Measurements from ENCODE around the gene AKAP6.

AKAP6 gene

DNA sequence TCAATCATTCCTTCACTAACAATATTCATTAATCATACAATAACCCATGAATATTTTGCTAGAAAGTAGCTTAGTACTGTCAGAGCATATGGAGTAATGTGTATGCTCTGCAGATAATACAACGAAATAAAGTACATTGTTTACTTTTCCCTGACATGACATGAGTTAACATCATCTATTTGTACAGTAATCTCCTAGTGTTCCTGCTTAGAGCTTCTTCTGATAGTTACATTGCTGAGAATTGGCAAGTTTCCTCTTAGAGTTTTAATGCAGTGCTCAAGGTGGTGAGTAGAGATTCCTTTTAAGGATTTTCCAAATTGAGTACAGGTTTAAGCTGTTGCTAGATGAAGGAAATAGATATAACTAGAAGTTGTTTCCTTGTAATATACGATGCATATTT, 445.1 kb downstream of the AKAP6 start:
- no peak for TF ChIP-seq EZH2 (IDR thresholded peaks at IDR 0.05; ENCODE audit: borderline replicate concordance, low read length)
- TF ChIP-seq, protein P1, sequence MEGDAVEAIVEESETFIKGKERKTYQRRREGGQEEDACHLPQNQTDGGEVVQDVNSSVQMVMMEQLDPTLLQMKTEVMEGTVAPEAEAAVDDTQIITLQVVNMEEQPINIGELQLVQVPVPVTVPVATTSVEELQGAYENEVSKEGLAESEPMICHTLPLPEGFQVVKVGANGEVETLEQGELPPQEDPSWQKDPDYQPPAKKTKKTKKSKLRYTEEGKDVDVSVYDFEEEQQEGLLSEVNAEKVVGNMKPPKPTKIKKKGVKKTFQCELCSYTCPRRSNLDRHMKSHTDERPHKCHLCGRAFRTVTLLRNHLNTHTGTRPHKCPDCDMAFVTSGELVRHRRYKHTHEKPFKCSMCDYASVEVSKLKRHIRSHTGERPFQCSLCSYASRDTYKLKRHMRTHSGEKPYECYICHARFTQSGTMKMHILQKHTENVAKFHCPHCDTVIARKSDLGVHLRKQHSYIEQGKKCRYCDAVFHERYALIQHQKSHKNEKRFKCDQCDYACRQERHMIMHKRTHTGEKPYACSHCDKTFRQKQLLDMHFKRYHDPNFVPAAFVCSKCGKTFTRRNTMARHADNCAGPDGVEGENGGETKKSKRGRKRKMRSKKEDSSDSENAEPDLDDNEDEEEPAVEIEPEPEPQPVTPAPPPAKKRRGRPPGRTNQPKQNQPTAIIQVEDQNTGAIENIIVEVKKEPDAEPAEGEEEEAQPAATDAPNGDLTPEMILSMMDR (IDR thresholded peaks at IDR 0.05; ENCODE audit: low read length) = no peak
- no peaks in the 10 kb centered on the region for H3F3A ChIP-seq (ENCODE audit: insufficient read depth, low read length)
- no peak overlapping the region for H3K27ac ChIP-seq (ENCODE audit: low read depth, low read length, poor library complexity, severe bottlenecking)
- no peaks in the 10 kb centered on the region for H4K20me1 ChIP-seq (ENCODE audit: insufficient read depth, low read length)
- no peak overlapping the region for H3K4me3 ChIP-seq (ENCODE audit: low read depth, low read length, poor library complexity, severe bottlenecking)
- H3K79me2 ChIP-seq (ENCODE audit: insufficient read depth, low read length) = no peaks in the 10 kb centered on the region
- no peaks in the 10 kb centered on the region for H3K9me2 ChIP-seq (ENCODE audit: low read depth, low read length)
- H3K4me2 ChIP-seq (ENCODE audit: low read length) = no peak overlapping the region
- no peaks in the 10 kb centered on the region for H3K9me3 ChIP-seq (ENCODE audit: low read length)
- no peaks in the 10 kb centered on the region for H3K36me3 ChIP-seq (ENCODE audit: insufficient read depth, low read length)
- H3K9ac ChIP-seq (ENCODE audit: low read length) = no peak overlapping the region
- no peak overlapping the region for H2AFZ ChIP-seq (ENCODE audit: low read length)
- H3K27me3 ChIP-seq (ENCODE audit: insufficient read depth, low read length) = no peaks in the 10 kb centered on the region
- H3K4me1 ChIP-seq (ENCODE audit: insufficient read depth, low read length, severe bottlenecking) = no peaks in the 10 kb centered on the region

DNA sequence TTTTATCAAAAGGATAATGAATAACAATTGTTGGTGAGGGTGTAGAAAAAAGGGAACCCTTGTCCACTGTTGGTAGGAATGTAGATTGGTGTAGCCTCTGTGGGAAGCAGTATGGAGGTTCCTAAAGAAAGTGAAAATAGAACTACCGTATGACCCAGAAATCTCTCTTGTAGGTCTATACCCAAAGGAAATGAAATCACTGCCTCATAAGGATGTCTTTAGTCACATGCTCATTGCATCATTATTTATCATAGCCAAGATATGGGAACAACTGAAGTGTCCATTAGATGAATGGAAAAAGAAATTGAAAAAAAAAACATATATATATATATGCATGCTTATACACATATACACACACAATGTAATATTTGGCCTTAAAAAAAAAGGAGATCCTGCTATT, 450.7 kb downstream of the AKAP6 start:
- no peaks in the 10 kb centered on the region for H3K9me3 ChIP-seq (ENCODE audit: low read length)
- H3K79me2 ChIP-seq (ENCODE audit: insufficient read depth, low read length) = no peaks in the 10 kb centered on the region
- no peaks in the 10 kb centered on the region for H3K4me1 ChIP-seq (ENCODE audit: insufficient read depth, low read length, severe bottlenecking)
- no peak overlapping the region for H3K27ac ChIP-seq (ENCODE audit: low read depth, low read length, poor library complexity, severe bottlenecking)
- no peaks in the 10 kb centered on the region for H3F3A ChIP-seq (ENCODE audit: insufficient read depth, low read length)
- no peak overlapping the region for H3K9ac ChIP-seq (ENCODE audit: low read length)
- TF ChIP-seq, protein P1 (IDR thresholded peaks at IDR 0.05; ENCODE audit: low read length) = no peak
- TF ChIP-seq EZH2 (IDR thresholded peaks at IDR 0.05; ENCODE audit: borderline replicate concordance, low read length) = no peak
- H4K20me1 ChIP-seq (ENCODE audit: insufficient read depth, low read length) = no peaks in the 10 kb centered on the region
- no peaks in the 10 kb centered on the region for H3K27me3 ChIP-seq (ENCODE audit: insufficient read depth, low read length)
- H3K36me3 ChIP-seq (ENCODE audit: insufficient read depth, low read length) = no peaks in the 10 kb centered on the region
- no peaks in the 10 kb centered on the region for H3K9me2 ChIP-seq (ENCODE audit: low read depth, low read length)
- H2AFZ ChIP-seq (ENCODE audit: low read length) = no peak overlapping the region
- H3K4me3 ChIP-seq (ENCODE audit: low read depth, low read length, poor library complexity, severe bottlenecking) = no peak overlapping the region
- no peak overlapping the region for H3K4me2 ChIP-seq (ENCODE audit: low read length)

GRCh38 chr14:32784405-32784804, 455.3 kb downstream of the AKAP6 start:
- H3K79me2 ChIP-seq (ENCODE audit: insufficient read depth, low read length) = no peaks in the 10 kb centered on the region
- no peak overlapping the region for H3K27ac ChIP-seq (ENCODE audit: low read depth, low read length, poor library complexity, severe bottlenecking)
- no peaks in the 10 kb centered on the region for H3K9me2 ChIP-seq (ENCODE audit: low read depth, low read length)
- H3K4me1 ChIP-seq (ENCODE audit: insufficient read depth, low read length, severe bottlenecking) = no peaks in the 10 kb centered on the region
- no peaks in the 10 kb centered on the region for H3K9me3 ChIP-seq (ENCODE audit: low read length)
- H3K4me3 ChIP-seq (ENCODE audit: low read depth, low read length, poor library complexity, severe bottlenecking) = no peak overlapping the region
- H3F3A ChIP-seq (ENCODE audit: insufficient read depth, low read length) = no peaks in the 10 kb centered on the region
- H2AFZ ChIP-seq (ENCODE audit: low read length) = no peak overlapping the region
- H3K9ac ChIP-seq (ENCODE audit: low read length) = no peak overlapping the region
- H3K4me2 ChIP-seq (ENCODE audit: low read length) = no peak overlapping the region
- H3K27me3 ChIP-seq (ENCODE audit: insufficient read depth, low read length) = no peaks in the 10 kb centered on the region
- no peak for TF ChIP-seq EZH2 (IDR thresholded peaks at IDR 0.05; ENCODE audit: borderline replicate concordance, low read length)
- H4K20me1 ChIP-seq (ENCODE audit: insufficient read depth, low read length) = no peaks in the 10 kb centered on the region
- no peaks in the 10 kb centered on the region for H3K36me3 ChIP-seq (ENCODE audit: insufficient read depth, low read length)

DNA sequence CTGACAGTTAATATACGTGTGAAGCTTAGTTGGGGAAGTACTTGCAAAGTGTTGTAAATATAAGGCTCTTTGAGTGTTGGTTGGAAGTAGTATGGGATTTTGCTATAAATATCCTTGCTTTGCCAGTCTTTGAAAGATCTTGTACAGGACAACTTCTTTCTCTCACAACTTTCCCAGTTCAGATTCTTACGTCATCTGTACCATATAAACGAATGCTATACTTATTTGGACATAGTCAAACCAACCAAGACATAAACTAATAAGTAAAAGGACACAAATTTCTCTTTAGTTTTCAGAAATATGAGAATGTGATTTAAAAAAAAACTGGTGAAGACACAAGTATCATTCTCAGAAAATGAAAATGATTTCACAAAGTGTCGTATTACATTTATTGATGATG, 456.5 kb downstream of the AKAP6 start:
- H3F3A ChIP-seq (ENCODE audit: insufficient read depth, low read length) = no peaks in the 10 kb centered on the region
- no peaks in the 10 kb centered on the region for H3K79me2 ChIP-seq (ENCODE audit: insufficient read depth, low read length)
- H4K20me1 ChIP-seq (ENCODE audit: insufficient read depth, low read length) = no peaks in the 10 kb centered on the region
- no peak overlapping the region for H3K4me3 ChIP-seq (ENCODE audit: low read depth, low read length, poor library complexity, severe bottlenecking)
- no peaks in the 10 kb centered on the region for H3K36me3 ChIP-seq (ENCODE audit: insufficient read depth, low read length)
- H3K27me3 ChIP-seq (ENCODE audit: insufficient read depth, low read length) = no peaks in the 10 kb centered on the region
- no peak for TF ChIP-seq EZH2 (IDR thresholded peaks at IDR 0.05; ENCODE audit: borderline replicate concordance, low read length)
- TF ChIP-seq, protein P1 (IDR thresholded peaks at IDR 0.05; ENCODE audit: low read length) = no peak
- H2AFZ ChIP-seq (ENCODE audit: low read length) = no peak overlapping the region
- H3K4me1 ChIP-seq (ENCODE audit: insufficient read depth, low read length, severe bottlenecking) = no peaks in the 10 kb centered on the region
- no peak overlapping the region for H3K27ac ChIP-seq (ENCODE audit: low read depth, low read length, poor library complexity, severe bottlenecking)
- H3K9me2 ChIP-seq (ENCODE audit: low read depth, low read length) = no peaks in the 10 kb centered on the region
- H3K4me2 ChIP-seq (ENCODE audit: low read length) = no peak overlapping the region
- no peak overlapping the region for H3K9ac ChIP-seq (ENCODE audit: low read length)
- no peaks in the 10 kb centered on the region for H3K9me3 ChIP-seq (ENCODE audit: low read length)
